ENCODE results near the gene MAZ.
"Not testable (repeated sequence)": the region's sequence is repeated elsewhere in the genome, so short reads cannot be mapped to it uniquely, and the experiment has no call there.

The MAZ gene

GRCh38 chr16:29806099-29806579 is at the start of gene MAZ:
Gene MAZ, plus strand, starts transcription at chr16:29806529. Its CDS starts 173 bp downstream, at chr16:29806702.
- DNase-seq (ENCODE audit: low spot score) = peak; percentile 88

- no peak for DNase-seq (ENCODE audit: low spot score)
Observed at GRCh38 chr16:29756654-29757053, 49.7 kb upstream of the MAZ start.

- DNase-seq (ENCODE audit: low spot score) = not testable (repeated sequence)
Observed at GRCh38 chr16:29757086-29757485, 49.2 kb upstream of the MAZ start.

- DNase-seq (ENCODE audit: low spot score) = no peak
Observed at GRCh38 chr16:29757950-29758466, 48.3 kb upstream of the MAZ start.

- DNase-seq (ENCODE audit: low spot score) = no peak
Observed at GRCh38 chr16:29760567-29761279, 45.6 kb upstream of the MAZ start.

- not testable (repeated sequence) for DNase-seq (ENCODE audit: low spot score)
Observed at GRCh38 chr16:29761280-29761651, 45.1 kb upstream of the MAZ start.

- DNase-seq (ENCODE audit: low spot score) = no peak
Observed at GRCh38 chr16:29761882-29762281, 44.4 kb upstream of the MAZ start.

GRCh38 chr16:29763326-29763725 is 43.0 kb upstream of the MAZ start:
- no peak for DNase-seq (ENCODE audit: low spot score)

- DNase-seq (ENCODE audit: low spot score) = no peak
Observed at GRCh38 chr16:29765167-29766032, 40.9 kb upstream of the MAZ start.

GRCh38 chr16:29766571-29766970 is 39.8 kb upstream of the MAZ start:
- no peak for DNase-seq (ENCODE audit: low spot score)

GRCh38 chr16:29767062-29767461 is 39.3 kb upstream of the MAZ start:
- no peak for DNase-seq (ENCODE audit: low spot score)

- no peak for DNase-seq (ENCODE audit: low spot score)
Observed at GRCh38 chr16:29769507-29769906, 36.8 kb upstream of the MAZ start.

- DNase-seq (ENCODE audit: low spot score) = no peak
Observed at GRCh38 chr16:29770250-29770929, 35.9 kb upstream of the MAZ start.

- DNase-seq (ENCODE audit: low spot score) = not testable (repeated sequence)
Observed at GRCh38 chr16:29772330-29772729, 34.0 kb upstream of the MAZ start.

- no peak for DNase-seq (ENCODE audit: low spot score)
Observed at GRCh38 chr16:29774730-29775129, 31.6 kb upstream of the MAZ start.

- no peak for DNase-seq (ENCODE audit: low spot score)
Observed at GRCh38 chr16:29775742-29776408, 30.5 kb upstream of the MAZ start.

- no peak for DNase-seq (ENCODE audit: low spot score)
Observed at GRCh38 chr16:29777576-29778350, 28.6 kb upstream of the MAZ start, which contains the start of gene ZG16. Gene ZG16, plus strand, starts transcription at chr16:29778256. Its CDS starts 1,011 bp downstream, at chr16:29779267.

GRCh38 chr16:29779474-29779873 is 26.9 kb upstream of the MAZ start:
- no peak for DNase-seq (ENCODE audit: low spot score)

GRCh38 chr16:29783094-29783953 is 23.0 kb upstream of the MAZ start:
- DNase-seq (ENCODE audit: low spot score) = not testable (repeated sequence)

- peak; percentile 38 for DNase-seq (ENCODE audit: low spot score)
Observed at GRCh38 chr16:29784157-29784556, 22.2 kb upstream of the MAZ start.

Data from CD4-positive, alpha-beta T cell treated with Interleukin-2 at 100 ng/mL for 4 hours (primary cell).